Measurements from ENCODE around the gene GPR150.
"Not testable (repeated sequence)": the region's sequence is repeated elsewhere in the genome, so short reads cannot be mapped to it uniquely, and the experiment has no call there.

Gene GPR150

GRCh38 chr5:95624368-95624767, 4.5 kb downstream of the GPR150 start:
- no peak for DNase-seq

- DNase-seq, result no peak
Observed at GRCh38 chr5:95626701-95627100, 6.8 kb downstream of the GPR150 start.

- no peak for DNase-seq
Observed at GRCh38 chr5:95627971-95628810, 8.3 kb downstream of the GPR150 start.

GRCh38 chr5:95628933-95629332, 9.0 kb downstream of the GPR150 start:
- DNase-seq, result no peak

- no peak for DNase-seq
Observed at GRCh38 chr5:95630394-95630917, 10.6 kb downstream of the GPR150 start.

- DNase-seq, result no peak
Observed at GRCh38 chr5:95631255-95631958, 11.5 kb downstream of the GPR150 start.

GRCh38 chr5:95631991-95632675, 12.2 kb downstream of the GPR150 start:
- no peak for DNase-seq

GRCh38 chr5:95632942-95633341, 13.1 kb downstream of the GPR150 start:
- not testable (repeated sequence) for DNase-seq

GRCh38 chr5:95633671-95634070, 13.8 kb downstream of the GPR150 start:
- DNase-seq, result no peak

- no peak for DNase-seq
Observed at GRCh38 chr5:95634081-95634480, 14.2 kb downstream of the GPR150 start.

GRCh38 chr5:95638632-95639031, 18.7 kb downstream of the GPR150 start:
- DNase-seq, result no peak

- no peak for DNase-seq
Observed at GRCh38 chr5:95641741-95642220, 21.9 kb downstream of the GPR150 start.

GRCh38 chr5:95643152-95643551, 23.3 kb downstream of the GPR150 start:
- no peak for DNase-seq

- DNase-seq, result peak; percentile 31
Observed at GRCh38 chr5:95644351-95645042, 24.6 kb downstream of the GPR150 start.

- not testable (repeated sequence) for DNase-seq
Observed at GRCh38 chr5:95646226-95646568, 26.3 kb downstream of the GPR150 start.

GRCh38 chr5:95646569-95647431, 26.9 kb downstream of the GPR150 start, which contains the start of gene RFESD:
RFESD (plus strand) TSS chr5:95646777; CDS start chr5:95652272, 5,495 bp downstream.
- DNase-seq, result peak; percentile 98

GRCh38 chr5:95647886-95648860, 28.3 kb downstream of the GPR150 start:
- DNase-seq, result no peak

GRCh38 chr5:95649274-95649673, 29.4 kb downstream of the GPR150 start:
- DNase-seq, result no peak

GRCh38 chr5:95649842-95650620, 30.1 kb downstream of the GPR150 start:
- DNase-seq, result no peak
